Trophoblast cell (in vitro differentiated cells and primary cell): Measurements from ENCODE around the gene FAM20A.

Experiments
- DNase-seq, 2 donors: peaks; one replicate each; pipeline ENCODE4 v3.0.0-alpha.2; 2016
- H2AFZ ChIP-seq: 2 replicates; pipeline ENCODE4 v1.6.1; 2013; ENCODE audit warnings: low read length, moderate library complexity, mild to moderate bottlenecking; ENCODE audit not compliant: insufficient read depth, poor library complexity
- H2AK5ac ChIP-seq: 2 replicates; pipeline ENCODE4 v1.6.1; 2013; ENCODE audit warnings: mild to moderate bottlenecking, low read length
- H2BK120ac ChIP-seq: 2 replicates; pipeline ENCODE4 v1.6.1; 2013; ENCODE audit warnings: low read length, mild to moderate bottlenecking, moderate library complexity; ENCODE audit not compliant: insufficient read depth, poor library complexity
- H2BK12ac ChIP-seq: 2 replicates; pipeline ENCODE4 v1.6.1; 2013; ENCODE audit warnings: mild to moderate bottlenecking, low read length, moderate library complexity
- H2BK5ac ChIP-seq: 2 replicates; pipeline ENCODE4 v1.6.1; 2013; ENCODE audit warnings: low read length, low read depth, moderate library complexity, mild to moderate bottlenecking; ENCODE audit not compliant: poor library complexity
- H3K14ac ChIP-seq: 2 replicates; pipeline ENCODE4 v1.6.1; 2013; ENCODE audit warnings: mild to moderate bottlenecking, low read length
- H3K18ac ChIP-seq: 2 replicates; pipeline ENCODE4 v1.6.1; 2013; ENCODE audit warnings: mild to moderate bottlenecking, low read length
- H3K23ac ChIP-seq: 2 replicates; pipeline ENCODE4 v1.6.1; 2013; ENCODE audit warnings: low read length
- H3K27ac ChIP-seq: 2 replicates; pipeline ENCODE4 v1.5.1; 2013; ENCODE audit warnings: low read depth, mild to moderate bottlenecking, inconsistent platforms, low read length, moderate library complexity
- H3K27me3 ChIP-seq: 2 replicates; pipeline ENCODE4 v1.6.1; 2013; ENCODE audit warnings: inconsistent platforms, mild to moderate bottlenecking, low read length, moderate library complexity; ENCODE audit not compliant: insufficient read depth
- H3K36me3 ChIP-seq, 2 experiments: 1 replicate in 1 of 2; 2 replicates in 1 of 2; pipeline ENCODE4 v1.6.1; 2013; ENCODE audit warnings: low read length in 2 of 2, mild to moderate bottlenecking in 2 of 2, moderate library complexity in 1 of 2; ENCODE audit not compliant: insufficient read depth in 2 of 2, control insufficient read depth in 1 of 2
- H3K4ac ChIP-seq: 2 replicates; pipeline ENCODE4 v1.6.1; 2013; ENCODE audit warnings: low read depth, mild to moderate bottlenecking, low read length, moderate library complexity
- H3K4me1 ChIP-seq, 2 experiments: 1 replicate in 1 of 2; 2 replicates in 1 of 2; pipeline ENCODE4 v1.6.1; 2013; ENCODE audit warnings: low read length in 2 of 2, mild to moderate bottlenecking in 2 of 2, moderate library complexity in 1 of 2; ENCODE audit not compliant: insufficient read depth in 2 of 2, control insufficient read depth in 1 of 2
- H3K4me2 ChIP-seq: 2 replicates; pipeline ENCODE4 v1.6.1; 2013; ENCODE audit warnings: inconsistent platforms, mild to moderate bottlenecking, low read length, moderate library complexity
- H3K4me3 ChIP-seq: 2 replicates; pipeline ENCODE4 v1.5.1; 2013; ENCODE audit warnings: mild to moderate bottlenecking, low read depth, low read length, inconsistent platforms
- H3K79me1 ChIP-seq: one replicate; pipeline ENCODE4 v1.6.1; 2013; ENCODE audit warnings: low read length
- H3K79me2 ChIP-seq: 2 replicates; pipeline ENCODE4 v1.6.1; 2013; ENCODE audit warnings: low read length, mild to moderate bottlenecking; ENCODE audit not compliant: control insufficient read depth, insufficient read depth, poor library complexity
- H3K9ac ChIP-seq: 2 replicates; pipeline ENCODE4 v1.6.1; 2013; ENCODE audit warnings: mild to moderate bottlenecking, low read length
- H3K9me3 ChIP-seq: 2 replicates; pipeline ENCODE4 v1.6.1; 2013; ENCODE audit warnings: low read depth, mild to moderate bottlenecking, control low read depth, inconsistent platforms, low read length; ENCODE audit not compliant: insufficient read depth
- H4K12ac ChIP-seq: 2 replicates; pipeline ENCODE4 v1.6.1; 2013; ENCODE audit warnings: low read depth, mild to moderate bottlenecking, low read length, moderate library complexity
- H4K8ac ChIP-seq: 2 replicates; pipeline ENCODE4 v1.6.1; 2013; ENCODE audit warnings: low read depth, mild to moderate bottlenecking, low read length, moderate library complexity
- H4K91ac ChIP-seq: one replicate; pipeline ENCODE4 v1.6.1; 2013; ENCODE audit warnings: low read depth, mild to moderate bottlenecking, low read length, moderate library complexity
- WGBS: extraction: QIAGEN DNeasy Blood & Tissue Kit; methylation state at CpG from one replicate; pipeline ENCODE4 v1.1.7; 2013; ENCODE audit warnings: missing lambda C conversion rate; ENCODE audit not compliant: insufficient read length, insufficient coverage; ENCODE audit errors: extremely low coverage; 5-methylcytosine and 5-hydroxymethylcytosine counted together

FAM20A gene

GRCh38 chr17:68627956-68628575, 26.9 kb upstream of the FAM20A start:
- WGBS: no CpG with 5 or more reads among the region's 4 CpGs
- H3K27ac ChIP-seq: no peak overlapping the region
- no peak overlapping the region for H3K4me3 ChIP-seq
- peak in 1 of 2 donors; percentile 49 for DNase-seq
- H4K12ac ChIP-seq: no peak overlapping the region
- H3K4me2 ChIP-seq: no peak overlapping the region
- H3K79me2 ChIP-seq: no peaks in the 10 kb centered on the region
- peak overlapping the region; percentile 1 for H2BK5ac ChIP-seq
- no peak overlapping the region for H4K91ac ChIP-seq
- H3K4ac ChIP-seq: no peak overlapping the region
- peaks cover 4 to 8% of the 10 kb centered on the region in 2 experiments for H3K4me1 ChIP-seq
- H3K23ac ChIP-seq: no peak overlapping the region
- H3K14ac ChIP-seq: no peak overlapping the region
- H4K8ac ChIP-seq: peak overlapping the region; percentile 30
- no peak overlapping the region for H2AK5ac ChIP-seq
- H2BK12ac ChIP-seq: peak overlapping the region; percentile 8
- peak overlapping the region; percentile 6 for H3K18ac ChIP-seq
- no peaks in the 10 kb centered on the region for H3K36me3 ChIP-seq
- no peaks in the 10 kb centered on the region for H3K27me3 ChIP-seq
- H3K9me3 ChIP-seq: no peaks in the 10 kb centered on the region
- H2AFZ ChIP-seq: peak overlapping the region; percentile 26
- H2BK120ac ChIP-seq: no peak overlapping the region
- no peaks in the 10 kb centered on the region for H3K79me1 ChIP-seq
- H3K9ac ChIP-seq: no peak overlapping the region

GRCh38 chr17:68624381-68624780, 23.2 kb upstream of the FAM20A start:
- Histone ChIP-seq H3K4ac (no peak overlapping the region), H3K23ac (no peak overlapping the region), H2BK5ac (no peak overlapping the region)

GRCh38 chr17:68623811-68624210, 22.6 kb upstream of the FAM20A start:
- no peak overlapping the region for H3K9ac ChIP-seq
- H3K4me1 ChIP-seq: peaks cover 4 to 8% of the 10 kb centered on the region in 2 experiments
- H3K79me2 ChIP-seq: no peaks in the 10 kb centered on the region
- H2BK12ac ChIP-seq: no peak overlapping the region
- H3K4ac ChIP-seq: no peak overlapping the region
- no peak overlapping the region for H4K12ac ChIP-seq
- no peak overlapping the region for H3K18ac ChIP-seq
- H2BK120ac ChIP-seq: no peak overlapping the region
- no peak overlapping the region for H4K8ac ChIP-seq
- no CpG with 5 or more reads among the region's 7 CpGs for WGBS
- H2BK5ac ChIP-seq: no peak overlapping the region
- no peak overlapping the region for H3K14ac ChIP-seq
- H4K91ac ChIP-seq: no peak overlapping the region
- no peak overlapping the region for H3K4me2 ChIP-seq
- no peak overlapping the region for H2AFZ ChIP-seq
- DNase-seq: peak; percentile 65 to 90
- no peak overlapping the region for H2AK5ac ChIP-seq
- H3K27ac ChIP-seq: no peak overlapping the region
- no peak overlapping the region for H3K23ac ChIP-seq
- no peaks in the 10 kb centered on the region for H3K9me3 ChIP-seq
- H3K79me1 ChIP-seq: no peaks in the 10 kb centered on the region
- no peaks in the 10 kb centered on the region for H3K36me3 ChIP-seq
- no peaks in the 10 kb centered on the region for H3K27me3 ChIP-seq
- no peak overlapping the region for H3K4me3 ChIP-seq

More at GRCh38 chr17:68624381-68624780, 23.2 kb upstream of the FAM20A start:
- H3K18ac ChIP-seq: no peak overlapping the region
- H2AK5ac ChIP-seq: no peak overlapping the region
- no peak overlapping the region for H2BK12ac ChIP-seq
- H3K9me3 ChIP-seq: no peaks in the 10 kb centered on the region
- no peak overlapping the region for H2BK120ac ChIP-seq
- no peaks in the 10 kb centered on the region for H3K27me3 ChIP-seq
- H3K4me1 ChIP-seq: peaks cover 4 to 8% of the 10 kb centered on the region in 2 experiments
- DNase-seq: peak; percentile 51 to 85
- no CpG with 5 or more reads among the region's 1 CpG for WGBS
- H4K8ac ChIP-seq: no peak overlapping the region
- H3K36me3 ChIP-seq: no peaks in the 10 kb centered on the region
- no peak overlapping the region for H3K14ac ChIP-seq
- H3K4me3 ChIP-seq: no peak overlapping the region
- H3K4me2 ChIP-seq: no peak overlapping the region
- no peaks in the 10 kb centered on the region for H3K79me1 ChIP-seq
- no peak overlapping the region for H3K27ac ChIP-seq
- no peaks in the 10 kb centered on the region for H3K79me2 ChIP-seq
- no peak overlapping the region for H4K12ac ChIP-seq
- H2AFZ ChIP-seq: no peak overlapping the region
- H4K91ac ChIP-seq: no peak overlapping the region
- no peak overlapping the region for H3K9ac ChIP-seq

GRCh38 chr17:68622423-68622822, 21.3 kb upstream of the FAM20A start:
- H3K4me1 ChIP-seq: peaks cover 0 to 2% of the 10 kb centered on the region in 2 experiments
- no peaks in the 10 kb centered on the region for H3K36me3 ChIP-seq
- no peaks in the 10 kb centered on the region for H3K79me2 ChIP-seq
- H3K27me3 ChIP-seq: no peaks in the 10 kb centered on the region
- H3K9me3 ChIP-seq: no peaks in the 10 kb centered on the region
- no peaks in the 10 kb centered on the region for H3K79me1 ChIP-seq
- no peak overlapping the region for H3K18ac ChIP-seq
- no peak overlapping the region for H3K4me3 ChIP-seq
- no peak overlapping the region for H2AFZ ChIP-seq
- no peak overlapping the region for H3K4me2 ChIP-seq
- H4K12ac ChIP-seq: no peak overlapping the region
- no peak overlapping the region for H2BK5ac ChIP-seq
- DNase-seq: peak in 1 of 2 donors; percentile 55
- no peak overlapping the region for H3K9ac ChIP-seq
- no peak overlapping the region for H4K8ac ChIP-seq
- no peak overlapping the region for H3K27ac ChIP-seq
- H2BK120ac ChIP-seq: no peak overlapping the region
- no peak overlapping the region for H4K91ac ChIP-seq
- H3K4ac ChIP-seq: no peak overlapping the region
- H3K14ac ChIP-seq: no peak overlapping the region
- H3K23ac ChIP-seq: no peak overlapping the region
- H2AK5ac ChIP-seq: no peak overlapping the region
- H2BK12ac ChIP-seq: no peak overlapping the region
